ENCODE data around the gene FRMD4A.

- TF ChIP-seq CTCF (IDR thresholded peaks at IDR 0.05) (no peak), POLR2A (IDR thresholded peaks at IDR 0.05) (no peak)
Measured at GRCh38 chr10:14137391-14137790, 193.3 kb downstream of the FRMD4A start.

All from heart left ventricle (tissue), 13 donors.